ENCODE results near the gene RAB7A.
"Not testable (repeated sequence)": the region's sequence is repeated elsewhere in the genome, so short reads cannot be mapped to it uniquely, and the experiment has no call there.

Gene RAB7A

GRCh38 chr3:128749035-128749434 is 23.1 kb downstream of the RAB7A start:
- in situ Hi-C loops (cut with MboI; ENCODE audit: low sequenced_read_pairs) = no loop called here

GRCh38 chr3:128749561-128749960 is 23.6 kb downstream of the RAB7A start:
- in situ Hi-C loops (cut with MboI; ENCODE audit: low sequenced_read_pairs) = not testable (repeated sequence)

GRCh38 chr3:128753715-128754114 is 27.7 kb downstream of the RAB7A start:
- in situ Hi-C loops (cut with MboI; ENCODE audit: low sequenced_read_pairs) = no loop called here

- in situ Hi-C loops (cut with MboI; ENCODE audit: low sequenced_read_pairs) = no loop called here
Measured at GRCh38 chr3:128760042-128760441, 34.1 kb downstream of the RAB7A start.

- in situ Hi-C loops (cut with MboI; ENCODE audit: low sequenced_read_pairs) = no loop called here
Measured at GRCh38 chr3:128760881-128761280, 34.9 kb downstream of the RAB7A start.

- in situ Hi-C loops (cut with MboI; ENCODE audit: low sequenced_read_pairs) = no loop called here
Measured at GRCh38 chr3:128761392-128761791, 35.4 kb downstream of the RAB7A start.

- in situ Hi-C loops (cut with MboI; ENCODE audit: low sequenced_read_pairs) = no loop called here
Measured at GRCh38 chr3:128763967-128764366, 38.0 kb downstream of the RAB7A start.

- in situ Hi-C loops (cut with MboI; ENCODE audit: low sequenced_read_pairs) = no loop called here
Measured at GRCh38 chr3:128764863-128765262, 38.9 kb downstream of the RAB7A start.

- in situ Hi-C loops (cut with MboI; ENCODE audit: low sequenced_read_pairs) = no loop called here
Measured at GRCh38 chr3:128767094-128767750, 41.2 kb downstream of the RAB7A start.

GRCh38 chr3:128768471-128768870 is 42.5 kb downstream of the RAB7A start:
- in situ Hi-C loops (cut with MboI; ENCODE audit: low sequenced_read_pairs) = no loop called here

- in situ Hi-C loops (cut with MboI; ENCODE audit: low sequenced_read_pairs) = no loop called here
Measured at GRCh38 chr3:128770387-128770786, 44.4 kb downstream of the RAB7A start.

- in situ Hi-C loops (cut with MboI; ENCODE audit: low sequenced_read_pairs) = not testable (repeated sequence)
Measured at GRCh38 chr3:128773189-128773588, 47.2 kb downstream of the RAB7A start.

- in situ Hi-C loops (cut with MboI; ENCODE audit: low sequenced_read_pairs) = not testable (repeated sequence)
Measured at GRCh38 chr3:128773592-128773991, 47.6 kb downstream of the RAB7A start.

GRCh38 chr3:128775241-128775640 is 49.3 kb downstream of the RAB7A start:
- in situ Hi-C loops (cut with MboI; ENCODE audit: low sequenced_read_pairs) = no loop called here

GRCh38 chr3:128775906-128776542 is 50.0 kb downstream of the RAB7A start:
- in situ Hi-C loops (cut with MboI; ENCODE audit: low sequenced_read_pairs) = no loop called here

- in situ Hi-C loops (cut with MboI; ENCODE audit: low sequenced_read_pairs) = no loop called here
Measured at GRCh38 chr3:128780101-128780837, 54.3 kb downstream of the RAB7A start.

- in situ Hi-C loops (cut with MboI; ENCODE audit: low sequenced_read_pairs) = no loop called here
Measured at GRCh38 chr3:128781164-128781563, 55.2 kb downstream of the RAB7A start.

- in situ Hi-C loops (cut with MboI; ENCODE audit: low sequenced_read_pairs) = no loop called here
Measured at GRCh38 chr3:128782282-128783146, 56.5 kb downstream of the RAB7A start.

- in situ Hi-C loops (cut with MboI; ENCODE audit: low sequenced_read_pairs) = no loop called here
Measured at GRCh38 chr3:128783774-128784173, 57.8 kb downstream of the RAB7A start.

GRCh38 chr3:128784232-128784631 is 58.2 kb downstream of the RAB7A start:
- in situ Hi-C loops (cut with MboI; ENCODE audit: low sequenced_read_pairs) = no loop called here

- in situ Hi-C loops (cut with MboI; ENCODE audit: low sequenced_read_pairs) = no loop called here
Measured at GRCh38 chr3:128784843-128785242, 58.9 kb downstream of the RAB7A start.
